MM.1S (cell line): ENCODE data around the gene HOXB5.

ENCODE experiments used
- EZH2 ChIP-seq: fragments of 300-600 bp; sonication (generic); optimal IDR thresholded peaks from 2 replicates; pipeline ENCODE3; 2017; ENCODE audit warnings: low read depth, mild to moderate bottlenecking, antibody characterized with exemption, low read length, mixed read lengths
- TF ChIP-seq, protein P1 (sequence below): fragments of 300-600 bp; sonication (generic); IDR thresholded peaks from 2 replicates; pipeline ENCODE4 v1.5.1; 2016; ENCODE audit warnings: antibody characterized with exemption, low read length, mixed read lengths

DNA sequence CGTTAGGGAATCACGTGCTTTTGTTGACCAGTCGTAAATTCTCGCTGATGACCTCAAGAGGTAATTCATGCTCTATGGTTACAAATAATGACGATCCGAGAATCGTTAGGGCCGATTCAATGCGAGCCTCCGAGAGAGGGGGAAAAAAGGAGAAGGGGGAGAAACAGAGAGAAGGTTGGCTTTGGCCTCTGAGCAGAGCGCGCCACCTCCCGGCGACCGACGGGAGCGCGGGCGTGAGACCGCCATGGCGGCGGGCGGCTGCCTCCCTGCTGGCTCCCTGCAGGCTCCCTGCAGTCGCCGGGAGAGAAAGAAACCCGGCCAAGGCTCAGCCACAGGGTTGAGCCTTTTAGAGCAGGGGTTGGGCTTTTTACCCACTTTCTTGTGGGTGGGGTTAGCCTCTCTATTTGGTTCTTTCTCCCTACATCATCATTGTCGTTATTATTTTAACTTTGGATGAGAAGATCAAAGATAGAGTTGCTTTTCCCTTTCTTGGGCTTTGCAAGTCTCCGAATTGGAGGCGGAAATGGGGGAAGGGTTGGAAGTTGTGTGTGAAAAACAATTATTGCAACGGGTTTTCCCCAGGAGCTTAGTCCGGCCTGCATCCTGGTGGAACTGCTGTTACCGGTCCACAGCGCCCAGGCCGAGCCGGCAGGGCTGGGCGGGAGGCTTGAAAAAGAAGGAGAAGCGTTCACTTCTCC is 410 bp upstream of the HOXB5 start:
- TF ChIP-seq, protein P1, sequence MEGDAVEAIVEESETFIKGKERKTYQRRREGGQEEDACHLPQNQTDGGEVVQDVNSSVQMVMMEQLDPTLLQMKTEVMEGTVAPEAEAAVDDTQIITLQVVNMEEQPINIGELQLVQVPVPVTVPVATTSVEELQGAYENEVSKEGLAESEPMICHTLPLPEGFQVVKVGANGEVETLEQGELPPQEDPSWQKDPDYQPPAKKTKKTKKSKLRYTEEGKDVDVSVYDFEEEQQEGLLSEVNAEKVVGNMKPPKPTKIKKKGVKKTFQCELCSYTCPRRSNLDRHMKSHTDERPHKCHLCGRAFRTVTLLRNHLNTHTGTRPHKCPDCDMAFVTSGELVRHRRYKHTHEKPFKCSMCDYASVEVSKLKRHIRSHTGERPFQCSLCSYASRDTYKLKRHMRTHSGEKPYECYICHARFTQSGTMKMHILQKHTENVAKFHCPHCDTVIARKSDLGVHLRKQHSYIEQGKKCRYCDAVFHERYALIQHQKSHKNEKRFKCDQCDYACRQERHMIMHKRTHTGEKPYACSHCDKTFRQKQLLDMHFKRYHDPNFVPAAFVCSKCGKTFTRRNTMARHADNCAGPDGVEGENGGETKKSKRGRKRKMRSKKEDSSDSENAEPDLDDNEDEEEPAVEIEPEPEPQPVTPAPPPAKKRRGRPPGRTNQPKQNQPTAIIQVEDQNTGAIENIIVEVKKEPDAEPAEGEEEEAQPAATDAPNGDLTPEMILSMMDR = peak; percentile 94
- no peak for TF ChIP-seq EZH2
